Lower lobe of right lung (tissue), 2 donors: ENCODE measurements around the gene E2F6. TPM values are rescaled to one million over a fixed set of nuclear protein-coding genes. Genes with fewer than 3 reads are reported as not detected.

Experiments
- ATAC-seq, 2 donors: fragments of 200-7000 bp; cut with Tn5 transposase; one replicate each; pipeline ENCODE4 v1.9.1; 2020 to 2022; ENCODE audit warnings: mild to moderate bottlenecking in 2 of 2, moderate library complexity in 2 of 2
- DNase-seq: peaks from one replicate; pipeline ENCODE4 v3.0.0-alpha.2; 2020
- H3K27ac ChIP-seq: fragments of 200-600 bp; one replicate; pipeline ENCODE4 v1.8.0; 2022
- H3K27me3 ChIP-seq: fragments of 200-600 bp; one replicate; pipeline ENCODE4 v1.8.0; 2022; ENCODE audit warnings: low read depth
- H3K36me3 ChIP-seq: fragments of 200-600 bp; one replicate; pipeline ENCODE4 v1.8.0; 2022; ENCODE audit warnings: mild to moderate bottlenecking
- H3K4me1 ChIP-seq: fragments of 200-600 bp; one replicate; pipeline ENCODE4 v1.8.0; 2022
- H3K4me3 ChIP-seq: fragments of 200-600 bp; one replicate; pipeline ENCODE4 v1.8.0; 2022; ENCODE audit warnings: mild to moderate bottlenecking
- H3K9me3 ChIP-seq: fragments of 200-600 bp; one replicate; pipeline ENCODE4 v1.8.0; 2022
- intact Hi-C: fragments of 100-400 bp; cut with DNase I; formaldehyde crosslinking; loops from one replicate; pipeline ENCODE4 v1.11.0; 2022
- total RNA-seq: library from RNA; stranded (reverse); fragmentation: NEBNext Ultra II Directional; extraction: Animal tissue kit (Norgen Biotek cat#: 25700); gene quantifications from one replicate; pipeline ENCODE4 v1.2.1, GENCODE V29; 2021
- TF ChIP-seq, protein P1 (sequence below): fragments of 200-600 bp; IDR thresholded peaks from one replicate; pipeline ENCODE4 v1.8.0; 2022; ENCODE audit warnings: antibody characterized with exemption, mild to moderate bottlenecking
- donor health status: DM: no; HTN: yes; CAD: no; lungs with severe emphysema.

E2F6 gene
- total RNA-seq, 1 donor from 2014 or later, result 12.3 TPM

DNA sequence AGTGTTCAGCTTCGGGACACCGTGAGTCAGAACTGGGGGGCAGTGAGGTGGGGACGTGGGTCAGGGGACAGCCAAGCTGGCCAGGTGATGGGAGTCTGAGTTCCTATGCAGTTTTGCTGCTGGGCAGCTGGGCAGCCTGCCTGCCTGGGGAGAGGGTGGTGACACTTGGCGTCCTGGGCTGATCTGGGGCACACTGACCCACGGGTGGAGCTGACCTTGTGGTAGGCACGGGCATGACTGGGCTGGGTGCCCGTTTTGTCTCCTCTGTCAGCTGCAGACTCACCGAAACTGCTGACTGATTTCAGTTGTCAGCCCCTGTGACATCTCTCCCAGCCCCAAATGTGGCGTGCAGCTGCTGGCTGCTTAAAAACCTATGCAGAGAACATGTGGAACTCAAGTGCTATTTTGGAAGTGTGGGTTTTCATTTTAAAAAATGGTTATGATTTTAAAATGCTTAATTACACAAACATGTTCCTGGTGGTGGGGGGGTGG, 32.6 kb upstream of the E2F6 start:
- H3K4me1 ChIP-seq, result no peaks in the 10 kb centered on the region
- ATAC-seq (peak in 1 of 2 donors; percentile 53), DNase-seq (no peak)
- H3K27ac ChIP-seq, result no peak overlapping the region
- TF ChIP-seq, protein P1, sequence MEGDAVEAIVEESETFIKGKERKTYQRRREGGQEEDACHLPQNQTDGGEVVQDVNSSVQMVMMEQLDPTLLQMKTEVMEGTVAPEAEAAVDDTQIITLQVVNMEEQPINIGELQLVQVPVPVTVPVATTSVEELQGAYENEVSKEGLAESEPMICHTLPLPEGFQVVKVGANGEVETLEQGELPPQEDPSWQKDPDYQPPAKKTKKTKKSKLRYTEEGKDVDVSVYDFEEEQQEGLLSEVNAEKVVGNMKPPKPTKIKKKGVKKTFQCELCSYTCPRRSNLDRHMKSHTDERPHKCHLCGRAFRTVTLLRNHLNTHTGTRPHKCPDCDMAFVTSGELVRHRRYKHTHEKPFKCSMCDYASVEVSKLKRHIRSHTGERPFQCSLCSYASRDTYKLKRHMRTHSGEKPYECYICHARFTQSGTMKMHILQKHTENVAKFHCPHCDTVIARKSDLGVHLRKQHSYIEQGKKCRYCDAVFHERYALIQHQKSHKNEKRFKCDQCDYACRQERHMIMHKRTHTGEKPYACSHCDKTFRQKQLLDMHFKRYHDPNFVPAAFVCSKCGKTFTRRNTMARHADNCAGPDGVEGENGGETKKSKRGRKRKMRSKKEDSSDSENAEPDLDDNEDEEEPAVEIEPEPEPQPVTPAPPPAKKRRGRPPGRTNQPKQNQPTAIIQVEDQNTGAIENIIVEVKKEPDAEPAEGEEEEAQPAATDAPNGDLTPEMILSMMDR, result no peak
- no peak overlapping the region for H3K4me3 ChIP-seq
- intact Hi-C loops, result no loop called here
- H3K27me3 ChIP-seq, result peaks cover 16% of the 10 kb centered on the region
- H3K9me3 ChIP-seq, result no peaks in the 10 kb centered on the region
- no peaks in the 10 kb centered on the region for H3K36me3 ChIP-seq

GRCh38 chr2:11495844-11496681, 30.1 kb upstream of the E2F6 start:
- no peak overlapping the region for H3K27ac ChIP-seq
- TF ChIP-seq, protein P1, result no peak
- ATAC-seq (no peak), DNase-seq (no peak)
- H3K27me3 ChIP-seq, result peaks cover 16% of the 10 kb centered on the region
- no peak overlapping the region for H3K4me3 ChIP-seq
- no peaks in the 10 kb centered on the region for H3K36me3 ChIP-seq
- intact Hi-C loops, result no loop called here
- no peaks in the 10 kb centered on the region for H3K4me1 ChIP-seq
- no peaks in the 10 kb centered on the region for H3K9me3 ChIP-seq

GRCh38 chr2:11494310-11494709, 28.3 kb upstream of the E2F6 start:
- Histone ChIP-seq H3K4me1 (no peaks in the 10 kb centered on the region), H3K36me3 (no peaks in the 10 kb centered on the region), H3K4me3 (no peak overlapping the region), H3K27ac (no peak overlapping the region), H3K27me3 (peaks cover 16% of the 10 kb centered on the region), H3K9me3 (no peaks in the 10 kb centered on the region)
- no peak for DNase-seq
- intact Hi-C loops, result no loop called here
- ATAC-seq, result no peak
- TF ChIP-seq, protein P1, result no peak

GRCh38 chr2:11493282-11493681, 27.3 kb upstream of the E2F6 start:
- Histone ChIP-seq H3K9me3 (no peaks in the 10 kb centered on the region), H3K27me3 (peaks cover 11% of the 10 kb centered on the region), H3K36me3 (no peaks in the 10 kb centered on the region), H3K27ac (no peak overlapping the region), H3K4me3 (no peak overlapping the region), H3K4me1 (no peaks in the 10 kb centered on the region)
- DNase-seq (no peak), ATAC-seq (no peak)
- TF ChIP-seq, protein P1, result no peak
- intact Hi-C loops, result no loop called here

DNA sequence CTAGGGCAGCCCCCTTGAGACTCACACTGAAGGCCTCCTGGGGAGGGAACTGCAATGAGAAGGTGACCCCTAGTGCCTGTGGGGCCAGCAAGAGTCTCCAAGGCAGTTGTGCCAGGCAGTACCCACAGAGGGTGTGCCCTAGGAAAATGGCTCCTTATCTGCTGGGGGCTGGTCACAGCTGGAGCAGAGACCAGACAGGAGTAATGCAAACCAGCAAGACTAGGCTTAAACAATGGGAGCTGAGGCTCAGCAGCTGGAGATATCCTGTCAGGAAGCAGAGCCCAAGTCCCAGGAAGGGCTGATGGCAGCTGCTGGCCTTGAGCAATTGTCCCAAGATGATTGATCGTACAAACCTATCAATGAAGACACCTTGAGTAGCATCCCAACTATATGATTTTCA, 26.8 kb upstream of the E2F6 start:
- Histone ChIP-seq H3K27ac (no peak overlapping the region), H3K4me3 (no peak overlapping the region), H3K4me1 (no peaks in the 10 kb centered on the region), H3K9me3 (no peaks in the 10 kb centered on the region), H3K36me3 (no peaks in the 10 kb centered on the region), H3K27me3 (peaks cover 11% of the 10 kb centered on the region)
- DNase-seq (no peak), ATAC-seq (no peak)
- TF ChIP-seq, protein P1, result no peak
- intact Hi-C loops, result no loop called here
